Gastrocnemius medialis (tissue), 4 donors: ENCODE results near the gene MOGAT2.

Experiments
- POLR2A ChIP-seq, 2 donors: fragments of 450-650 bp; IDR thresholded peaks; one replicate each; pipeline ENCODE4 v1.6.1; 2017; ENCODE audit warnings: antibody characterized with exemption in 2 of 2, mild to moderate bottlenecking in 2 of 2, moderate library complexity in 2 of 2
- TF ChIP-seq, protein P1 (sequence below), 5 experiments: fragments of 450-650 bp in 3 of 5; fragments of 200-600 bp in 2 of 5; sonication (generic) in 2 of 5; IDR thresholded peaks in 4 of 5; conservative IDR thresholded peaks in 1 of 5; 1 replicate in 4 of 5; 2 replicates in 1 of 5; pipeline ENCODE4 v1.5.1; 2016 to 2019; ENCODE audit warnings: antibody characterized with exemption in 5 of 5, mild to moderate bottlenecking in 3 of 5, moderate library complexity in 3 of 5

DNA sequence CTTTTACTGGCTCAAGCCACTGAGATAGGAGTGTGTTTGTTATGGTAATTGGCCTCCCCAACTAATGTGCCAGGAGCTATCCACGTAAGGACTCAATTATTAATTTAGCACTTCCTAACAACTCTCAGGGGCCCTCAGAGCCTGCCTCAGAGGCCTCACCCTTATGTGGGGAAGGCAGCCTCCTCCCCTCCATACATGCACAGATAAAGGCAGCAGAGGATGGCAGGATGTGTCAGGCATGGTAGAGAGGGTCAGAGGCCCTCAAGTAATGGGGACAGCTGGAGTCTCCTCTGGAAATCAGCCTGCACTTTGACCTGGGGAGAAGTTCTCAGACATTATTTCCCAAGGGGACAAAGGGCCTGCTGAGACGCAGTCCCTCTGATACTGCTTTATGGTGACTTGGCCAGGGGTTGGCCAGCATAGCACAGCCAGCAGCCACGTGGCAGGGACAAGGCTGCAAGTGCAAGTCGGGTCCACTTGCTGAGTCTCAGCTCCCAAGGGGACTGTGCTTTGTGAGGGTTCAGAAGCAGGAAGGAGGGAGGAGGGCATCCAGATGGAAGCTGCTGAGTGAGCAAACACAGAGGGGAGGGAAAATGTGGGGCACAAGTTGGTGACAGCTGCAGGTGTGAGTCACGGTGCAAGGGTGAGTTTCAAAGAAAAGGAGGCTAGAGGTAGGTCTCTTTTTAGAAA, 17.0 kb downstream of the MOGAT2 start:
- TF ChIP-seq, protein P1, sequence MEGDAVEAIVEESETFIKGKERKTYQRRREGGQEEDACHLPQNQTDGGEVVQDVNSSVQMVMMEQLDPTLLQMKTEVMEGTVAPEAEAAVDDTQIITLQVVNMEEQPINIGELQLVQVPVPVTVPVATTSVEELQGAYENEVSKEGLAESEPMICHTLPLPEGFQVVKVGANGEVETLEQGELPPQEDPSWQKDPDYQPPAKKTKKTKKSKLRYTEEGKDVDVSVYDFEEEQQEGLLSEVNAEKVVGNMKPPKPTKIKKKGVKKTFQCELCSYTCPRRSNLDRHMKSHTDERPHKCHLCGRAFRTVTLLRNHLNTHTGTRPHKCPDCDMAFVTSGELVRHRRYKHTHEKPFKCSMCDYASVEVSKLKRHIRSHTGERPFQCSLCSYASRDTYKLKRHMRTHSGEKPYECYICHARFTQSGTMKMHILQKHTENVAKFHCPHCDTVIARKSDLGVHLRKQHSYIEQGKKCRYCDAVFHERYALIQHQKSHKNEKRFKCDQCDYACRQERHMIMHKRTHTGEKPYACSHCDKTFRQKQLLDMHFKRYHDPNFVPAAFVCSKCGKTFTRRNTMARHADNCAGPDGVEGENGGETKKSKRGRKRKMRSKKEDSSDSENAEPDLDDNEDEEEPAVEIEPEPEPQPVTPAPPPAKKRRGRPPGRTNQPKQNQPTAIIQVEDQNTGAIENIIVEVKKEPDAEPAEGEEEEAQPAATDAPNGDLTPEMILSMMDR (IDR thresholded peaks at IDR 0.05 in 4 of 5, conservative IDR thresholded peaks at IDR 0.05 in 1 of 5) = no peak
- TF ChIP-seq POLR2A (IDR thresholded peaks at IDR 0.05) = no peak
